Measurements from ENCODE around the gene RHBDF1. TPM values are rescaled to one million over a fixed set of nuclear protein-coding genes. Genes with fewer than 3 reads are reported as not detected.
A peak's percentile ranks its signal among the peaks of the same experiment; 100 is the strongest.
"Not testable (repeated sequence)": the region's sequence is repeated elsewhere in the genome, so short reads cannot be mapped to it uniquely, and the experiment has no call there.

The RHBDF1 gene
- total RNA-seq, 1 experiment from 2014 or later: 19.9 TPM

- no peak for DNase-seq (ENCODE audit: low read depth)
Measured at GRCh38 chr16:60166-60565, 12.3 kb downstream of the RHBDF1 start.

- no peak for DNase-seq (ENCODE audit: low read depth)
Measured at GRCh38 chr16:59440-60059, 12.9 kb downstream of the RHBDF1 start.

- no peak for DNase-seq (ENCODE audit: low read depth)
Measured at GRCh38 chr16:58491-59439, 13.7 kb downstream of the RHBDF1 start.

- DNase-seq (ENCODE audit: low read depth): no peak
Measured at GRCh38 chr16:57711-58110, 14.7 kb downstream of the RHBDF1 start.

- no peak for DNase-seq (ENCODE audit: low read depth)
Measured at GRCh38 chr16:56231-56927, 16.1 kb downstream of the RHBDF1 start.

- no peak for DNase-seq (ENCODE audit: low read depth)
Measured at GRCh38 chr16:55571-56136, 16.8 kb downstream of the RHBDF1 start.

- DNase-seq (ENCODE audit: low read depth): no peak
Measured at GRCh38 chr16:54237-54581, 18.2 kb downstream of the RHBDF1 start.

GRCh38 chr16:53346-54236 is 18.8 kb downstream of the RHBDF1 start, which contains the start of the genes POLR3K and SNRNP25:
Gene POLR3K, minus strand, starts transcription at chr16:53608. Its CDS starts 22 bp downstream, at chr16:53586.
Gene SNRNP25, plus strand, starts transcription at chr16:53828. Its CDS starts 189 bp downstream, at chr16:54017.
- peak; percentile 96 for DNase-seq (ENCODE audit: low read depth)

GRCh38 chr16:50769-51591 is 21.5 kb downstream of the RHBDF1 start:
- DNase-seq (ENCODE audit: low read depth): no peak

GRCh38 chr16:47234-47633 is 25.2 kb downstream of the RHBDF1 start:
- DNase-seq (ENCODE audit: low read depth): no peak

GRCh38 chr16:46510-46909 is 25.9 kb downstream of the RHBDF1 start:
- not testable (repeated sequence) for DNase-seq (ENCODE audit: low read depth)

GRCh38 chr16:45454-45853 is 27.0 kb downstream of the RHBDF1 start:
- no peak for DNase-seq (ENCODE audit: low read depth)

GRCh38 chr16:44655-45054 is 27.8 kb downstream of the RHBDF1 start:
- DNase-seq (ENCODE audit: low read depth): no peak

- no peak for DNase-seq (ENCODE audit: low read depth)
Measured at GRCh38 chr16:43294-43693, 29.1 kb downstream of the RHBDF1 start.

- DNase-seq (ENCODE audit: low read depth): no peak
Measured at GRCh38 chr16:42691-43090, 29.7 kb downstream of the RHBDF1 start.

- no peak for DNase-seq (ENCODE audit: low read depth)
Measured at GRCh38 chr16:42069-42457, 30.4 kb downstream of the RHBDF1 start.

GRCh38 chr16:41439-42068 is 30.9 kb downstream of the RHBDF1 start:
- DNase-seq (ENCODE audit: low read depth): no peak

- no peak for DNase-seq (ENCODE audit: low read depth)
Measured at GRCh38 chr16:38941-39892, 33.2 kb downstream of the RHBDF1 start.

All from RPMI7951 (cell line).